OCI-M2 (cell line): ENCODE measurements around the gene SLC25A21.

Experiments used
- DNase-seq: peaks from one replicate; lab custom pipeline; 2025; ENCODE audit not compliant: unreplicated experiment; lab: John Stamatoyannopoulos, UW

The SLC25A21 gene

GRCh38 chr14:36948157-36948859, 224.1 kb downstream of the SLC25A21 start:
- DNase-seq = no peak

DNA sequence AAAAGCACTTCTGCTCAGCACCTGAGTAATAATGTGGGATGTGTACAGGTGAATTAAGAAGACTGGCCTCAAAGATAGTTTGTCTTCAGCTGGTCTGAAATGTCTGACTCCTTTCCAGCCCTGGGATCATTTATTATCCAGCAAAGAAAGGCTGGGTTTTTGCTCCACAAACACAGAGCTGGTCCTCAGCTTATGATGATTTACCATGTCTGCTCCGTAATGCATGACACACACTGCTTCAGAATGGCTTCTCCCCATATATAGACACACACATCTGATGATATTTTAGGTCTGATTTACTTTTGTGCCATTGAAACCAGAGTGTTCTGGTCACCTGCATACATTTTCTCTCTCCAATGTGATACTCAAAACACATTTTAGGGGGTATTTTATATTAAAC, 225.0 kb downstream of the SLC25A21 start:
- DNase-seq = no peak

DNA sequence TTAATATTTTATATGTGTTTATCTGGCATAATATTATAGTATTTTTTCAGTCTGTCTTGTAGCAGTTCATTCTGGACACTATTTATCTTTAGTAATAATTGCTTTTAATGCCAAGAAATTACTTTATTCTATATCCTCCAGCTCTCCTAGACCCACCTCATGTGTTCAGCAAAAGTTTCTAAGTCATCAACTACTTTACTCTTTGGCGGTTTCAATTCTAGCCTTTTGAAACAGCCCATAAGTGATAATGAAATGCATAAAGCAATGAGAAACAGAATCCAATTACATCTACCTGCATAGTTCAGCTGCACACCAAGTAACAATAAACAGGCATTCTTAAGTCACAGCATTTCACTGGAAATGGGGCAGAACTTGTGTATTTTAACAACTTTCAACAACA, 225.5 kb downstream of the SLC25A21 start:
- no peak for DNase-seq

DNA sequence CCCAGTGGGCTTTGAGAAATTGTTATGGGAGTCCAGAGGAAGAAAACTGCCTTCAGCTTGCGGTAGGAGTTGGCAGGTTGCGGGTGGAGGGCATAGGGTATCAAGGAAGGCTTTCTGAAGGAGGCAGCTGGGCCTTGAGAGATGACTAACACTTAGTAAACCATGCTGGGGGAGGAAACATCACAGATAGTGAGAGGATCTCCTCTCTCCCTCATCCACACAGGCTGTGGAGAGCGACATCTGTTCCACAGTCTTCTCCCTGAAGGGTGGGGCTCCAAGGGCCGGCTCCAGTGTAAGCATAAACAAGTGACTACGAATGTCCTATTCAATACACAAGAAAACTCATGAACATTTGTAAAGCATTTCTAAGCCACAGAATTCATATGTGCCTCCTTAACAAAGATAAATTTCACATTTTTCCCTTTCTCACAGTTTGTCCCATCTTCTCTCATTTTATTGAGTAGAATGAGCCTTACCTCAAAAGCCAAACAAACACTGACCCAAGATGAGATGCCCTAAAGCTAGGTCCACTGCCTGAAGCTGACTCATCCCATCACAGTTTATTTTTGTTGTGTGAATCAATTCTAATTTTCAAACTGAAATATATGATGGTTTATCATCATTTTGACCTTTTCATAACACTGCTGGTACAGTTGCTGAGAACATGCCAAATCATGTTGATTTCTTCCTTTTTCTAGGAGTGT, 227.9 kb downstream of the SLC25A21 start:
- no peak for DNase-seq

- no peak for DNase-seq
These were observed 229.7 kb downstream of the SLC25A21 start for GRCh38 chr14:36942522-36943245.

GRCh38 chr14:36941783-36942521, 230.5 kb downstream of the SLC25A21 start:
- DNase-seq = peak; percentile 60

DNA sequence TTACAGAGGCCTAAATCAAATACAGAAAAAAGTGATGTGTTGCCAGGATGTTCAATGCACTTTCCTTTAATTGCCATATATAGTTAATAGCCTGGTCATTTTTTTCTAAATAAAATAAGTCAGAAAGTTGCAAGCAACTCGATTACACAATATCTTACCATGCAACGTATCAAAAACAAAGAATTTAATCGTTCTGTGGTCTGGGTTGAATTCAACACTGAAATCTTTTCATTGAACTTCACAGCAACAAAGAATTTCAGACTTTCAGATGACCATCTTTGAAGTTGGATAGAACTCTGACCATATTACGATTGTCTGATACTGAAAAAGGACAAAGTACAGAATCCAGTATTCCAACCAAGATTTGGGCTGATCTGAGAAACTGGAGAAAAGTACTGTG, 231.9 kb downstream of the SLC25A21 start:
- DNase-seq = no peak

GRCh38 chr14:36939265-36939664, 233.1 kb downstream of the SLC25A21 start:
- DNase-seq = no peak

DNA sequence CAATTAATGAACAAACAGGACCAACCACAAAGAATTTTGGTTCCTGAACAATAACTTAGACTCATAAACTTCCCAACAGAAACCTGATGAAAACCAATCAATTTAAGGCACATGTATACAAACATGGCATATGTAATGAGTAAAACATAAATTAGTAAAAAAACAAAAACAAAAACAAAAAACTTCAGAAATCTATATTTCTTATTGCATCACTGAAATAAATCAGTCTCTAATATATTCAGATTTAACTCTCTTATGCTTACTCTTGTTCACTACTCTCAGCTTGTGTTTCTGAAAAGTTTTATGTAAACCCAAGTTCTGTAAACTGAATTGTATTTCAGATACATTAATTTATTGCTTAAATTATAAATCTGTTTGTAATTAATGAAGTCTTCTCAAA, 233.7 kb downstream of the SLC25A21 start:
- no peak for DNase-seq

DNA sequence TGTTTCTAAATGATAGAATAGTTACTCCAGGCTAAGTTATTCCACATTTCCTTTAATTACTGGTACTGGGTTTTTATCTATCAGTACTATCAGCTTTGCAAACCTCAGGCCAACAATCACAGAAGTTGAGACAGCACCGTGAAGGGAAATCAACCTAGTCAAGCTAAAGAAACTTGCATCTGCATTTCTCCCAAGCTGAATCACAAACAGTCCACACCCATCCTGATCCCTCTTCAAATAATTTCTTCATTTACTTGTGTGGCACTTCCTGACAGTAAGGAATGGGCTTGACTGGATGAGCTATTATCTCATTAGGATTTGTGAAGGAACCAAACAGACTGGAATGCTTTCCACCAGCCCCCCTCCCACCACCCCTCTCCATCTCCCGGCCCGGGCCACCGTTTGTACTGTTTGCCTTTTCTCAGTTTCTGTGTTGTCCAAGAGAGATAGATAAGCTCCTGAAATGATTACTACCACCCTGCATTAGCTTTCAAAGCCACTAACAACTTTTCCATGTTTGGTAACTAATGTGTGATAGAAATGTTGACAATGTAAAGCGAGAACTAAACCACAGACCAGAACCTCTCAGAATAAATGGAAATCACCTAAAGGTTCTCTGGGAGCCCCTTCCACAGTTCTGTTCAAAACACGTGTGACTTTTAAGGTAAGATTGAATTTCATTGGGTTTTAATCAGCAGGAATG, 236.3 kb downstream of the SLC25A21 start:
- no peak for DNase-seq

- DNase-seq = no peak
These were observed 238.1 kb downstream of the SLC25A21 start for GRCh38 chr14:36934304-36934703.

DNA sequence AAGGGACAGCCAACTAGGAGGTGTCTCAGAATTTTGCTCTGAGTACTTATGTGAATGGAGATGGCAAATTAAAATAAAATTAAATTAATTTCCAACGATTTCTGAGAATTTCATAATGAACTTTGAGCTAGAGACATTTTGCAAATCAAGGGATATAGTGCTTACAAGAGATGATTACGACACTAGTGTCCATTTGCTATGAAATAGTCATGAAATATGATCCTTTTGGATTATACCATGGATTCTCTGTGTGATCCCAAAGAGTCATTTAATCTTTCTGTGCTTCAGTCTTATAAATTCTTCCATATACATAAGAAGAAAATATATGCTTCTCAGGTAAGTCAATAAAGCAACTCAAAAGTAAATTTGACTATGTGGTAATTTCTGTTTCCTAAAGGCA, 240.6 kb downstream of the SLC25A21 start:
- DNase-seq = no peak

- no peak for DNase-seq
These were observed 244.0 kb downstream of the SLC25A21 start for GRCh38 chr14:36928432-36928831.

- no peak for DNase-seq
These were observed 247.3 kb downstream of the SLC25A21 start for GRCh38 chr14:36925094-36925493.

GRCh38 chr14:36916668-36917067, 255.7 kb downstream of the SLC25A21 start:
- no peak for DNase-seq

DNA sequence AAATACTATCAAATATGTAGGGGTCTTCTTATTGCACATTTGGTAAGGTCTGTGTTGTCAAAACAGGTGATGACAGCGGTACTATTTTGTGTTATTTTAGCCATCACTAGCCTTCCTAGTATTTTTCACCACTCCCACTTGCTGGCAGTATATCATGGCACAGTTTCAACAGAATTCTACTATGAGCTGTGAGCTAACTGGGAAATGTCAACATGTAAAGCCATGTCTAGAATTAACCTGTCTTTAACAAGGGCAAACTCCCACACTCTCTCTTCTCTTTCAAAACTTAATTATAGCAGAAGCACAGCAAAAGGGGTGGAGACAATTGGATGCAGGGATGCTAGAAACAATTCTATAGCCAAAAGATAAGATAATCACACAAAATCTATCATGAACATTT, 257.3 kb downstream of the SLC25A21 start:
- DNase-seq = no peak

GRCh38 chr14:36910578-36910977, 261.8 kb downstream of the SLC25A21 start:
- no peak for DNase-seq

DNA sequence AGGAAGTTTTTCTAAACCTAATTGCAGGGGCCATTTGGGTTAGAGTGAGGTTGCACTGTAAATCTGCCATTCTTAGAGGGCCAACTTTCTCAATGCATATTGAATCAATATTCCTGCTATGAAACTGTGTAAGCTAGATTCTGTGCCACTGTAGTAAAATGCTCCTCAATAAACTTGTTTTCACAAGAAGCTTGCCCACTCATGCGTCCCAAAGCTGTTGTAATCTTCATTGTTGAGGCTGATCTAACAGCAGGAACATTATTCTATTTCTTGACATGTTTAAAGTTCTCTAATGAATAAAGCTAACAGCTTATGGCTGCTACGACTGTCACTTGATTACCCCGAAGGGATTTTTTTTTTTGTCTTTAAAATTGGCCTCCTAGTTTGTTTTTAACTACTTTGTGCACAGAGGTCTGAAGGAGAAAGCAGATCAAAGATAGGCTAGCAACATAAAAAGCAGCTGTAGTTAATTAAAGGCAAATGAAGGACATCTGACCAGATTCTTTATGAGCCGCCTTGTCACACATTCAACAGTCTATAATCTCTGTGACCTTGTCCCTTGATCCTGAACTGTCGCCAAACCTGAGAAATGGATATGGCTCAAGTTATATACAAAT, 267.0 kb downstream of the SLC25A21 start:
- no peak for DNase-seq

DNA sequence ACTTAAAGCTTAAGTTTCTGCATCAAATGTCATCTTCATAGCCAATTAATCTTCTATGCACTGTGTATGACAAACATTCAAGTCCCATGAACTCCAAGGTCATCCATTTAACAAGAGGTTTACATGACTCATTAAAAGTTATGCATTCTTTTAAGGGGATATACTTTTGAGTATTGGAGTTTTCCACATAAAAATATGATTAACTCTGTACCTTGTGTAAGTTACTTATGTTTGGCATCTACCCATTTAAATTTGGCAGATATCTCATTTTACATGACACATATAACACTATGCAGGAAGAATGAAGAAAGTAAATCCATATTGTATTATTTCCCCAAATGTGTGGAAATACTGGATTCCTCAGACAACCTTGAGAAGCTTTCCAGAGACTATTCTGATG, 270.5 kb downstream of the SLC25A21 start:
- no peak for DNase-seq

- DNase-seq = no peak
These were observed 271.6 kb downstream of the SLC25A21 start for GRCh38 chr14:36900846-36901245.
